AG10803 (cell line): ENCODE measurements around the gene KRT34.

Source experiments
- DNase-seq: peaks from one replicate; pipeline ENCODE4 v3.0.0; 2010; ENCODE audit warnings: low read depth
- H3K4me3 ChIP-seq: 2 replicates; pipeline ENCODE4 v1.5.1; 2011; ENCODE audit warnings: mild to moderate bottlenecking, low read length, control low read depth
- CTCF ChIP-seq: conservative IDR thresholded peaks from 2 replicates; pipeline ENCODE4 v1.5.1; 2011; ENCODE audit warnings: mild to moderate bottlenecking, low read length, control low read depth, inconsistent platforms

Gene KRT34

GRCh38 chr17:41394254-41394996, 12.3 kb upstream of the KRT34 start:
- no peak for TF ChIP-seq CTCF
- no peak overlapping the region for H3K4me3 ChIP-seq
- no peak for DNase-seq

- no peak for TF ChIP-seq CTCF
- no peak overlapping the region for H3K4me3 ChIP-seq
- no peak for DNase-seq
Observed at GRCh38 chr17:41393826-41394225, 11.7 kb upstream of the KRT34 start.

- no peak for TF ChIP-seq CTCF
- no peak overlapping the region for H3K4me3 ChIP-seq
- DNase-seq = no peak
Observed at GRCh38 chr17:41393294-41393693, 11.2 kb upstream of the KRT34 start.

GRCh38 chr17:41392278-41392677, 10.2 kb upstream of the KRT34 start:
- H3K4me3 ChIP-seq = no peak overlapping the region
- DNase-seq = peak; percentile 42
- TF ChIP-seq CTCF = no peak

GRCh38 chr17:41391535-41391934, 9.4 kb upstream of the KRT34 start:
- no peak overlapping the region for H3K4me3 ChIP-seq
- DNase-seq = no peak
- no peak for TF ChIP-seq CTCF

GRCh38 chr17:41390411-41390938, 8.4 kb upstream of the KRT34 start:
- H3K4me3 ChIP-seq = no peak overlapping the region
- no peak for DNase-seq
- TF ChIP-seq CTCF = no peak

- DNase-seq = no peak
- no peak for TF ChIP-seq CTCF
- no peak overlapping the region for H3K4me3 ChIP-seq
Observed at GRCh38 chr17:41387670-41388069, 5.6 kb upstream of the KRT34 start.
